ENCODE data around the gene RGS16. TPM values are rescaled to one million over a fixed set of nuclear protein-coding genes. Genes with fewer than 3 reads are reported as not detected.

Gene RGS16
- total RNA-seq: 10 to 100 TPM in 1 of 4 donors, 1 to 10 TPM in 2, under 1 TPM in 1; 0.83 to 12.4 (median 2.6) TPM
- 1 to 10 TPM in 2 of 3 donors, under 1 TPM in 1; 0.46 to 4.4 (median 1.2) TPM for polyA plus RNA-seq

GRCh38 chr1:182604175-182605164 is at the start of gene RGS16:
RGS16 (minus strand) TSS chr1:182604389; CDS start chr1:182604259, 130 bp downstream.
- intact Hi-C loops (cut with DNase I): loop anchor here (5.0 kb wide), 1 partner anchor 233 kb away; the partner anchor contains the start of gene DHX9

GRCh38 chr1:182653986-182654385 is 49.8 kb upstream of the RGS16 start:
- no peak for TF ChIP-seq CTCF (IDR thresholded peaks at IDR 0.05)
- no peak for TF ChIP-seq EP300 (IDR thresholded peaks at IDR 0.05)
- no peak for TF ChIP-seq POLR2AphosphoS5 (IDR thresholded peaks at IDR 0.05)
- no peak for TF ChIP-seq POLR2A (IDR thresholded peaks at IDR 0.05)
- H3K36me3 ChIP-seq: no peaks in the 10 kb centered on the region
- no peak overlapping the region for H3K27ac ChIP-seq
- intact Hi-C loops (cut with DNase I): no loop called here
- no peak for DNase-seq
- H3K4me3 ChIP-seq: no peak overlapping the region
- no peaks in the 10 kb centered on the region for H3K27me3 ChIP-seq
- no peaks in the 10 kb centered on the region for H3K9me3 ChIP-seq
- no peaks in the 10 kb centered on the region for H3K4me1 ChIP-seq
- 88 to 94% methylated on average over 2 of the region's 2 CpGs for WGBS, 2 donors

More at GRCh38 chr1:182604175-182605164, at the start of gene RGS16:
- peak within 1 kb of the TSS; percentile 39 to 54 (median 50) for H3K4me3 ChIP-seq
- peak within 1 kb of the TSS; percentile 50 to 68 (median 62) for H3K27ac ChIP-seq
- no peaks in the 10 kb centered on the region for H3K36me3 ChIP-seq
- H3K9me3 ChIP-seq: no peaks in the 10 kb centered on the region
- H3K4me1 ChIP-seq: peaks cover 0 to 27% (median 23%) of the 10 kb centered on the region in 4 donors
- 2 to 5% methylated on average over 44 of the region's 44 CpGs for WGBS, 2 donors
- no peaks in the 10 kb centered on the region for H3K27me3 ChIP-seq
- TF ChIP-seq POLR2AphosphoS5 (IDR thresholded peaks at IDR 0.05) (peak; percentile 74 to 88 (median 87)), CTCF (IDR thresholded peaks at IDR 0.05) (no peak), EP300 (IDR thresholded peaks at IDR 0.05) (no peak), POLR2A (IDR thresholded peaks at IDR 0.05) (peak; percentile 50 to 54)
- peak; percentile 96 for DNase-seq

- Histone ChIP-seq H3K36me3 (no peaks in the 10 kb centered on the region), H3K4me1 (no peaks in the 10 kb centered on the region), H3K27ac (no peak overlapping the region), H3K9me3 (no peaks in the 10 kb centered on the region), H3K27me3 (no peaks in the 10 kb centered on the region), H3K4me3 (no peak overlapping the region)
- no peak for TF ChIP-seq CTCF (IDR thresholded peaks at IDR 0.05)
- TF ChIP-seq POLR2A (IDR thresholded peaks at IDR 0.05): no peak
- TF ChIP-seq POLR2AphosphoS5 (IDR thresholded peaks at IDR 0.05): no peak
- TF ChIP-seq EP300 (IDR thresholded peaks at IDR 0.05): no peak
- WGBS, 2 donors: 57 to 79% methylated on average over 3 of the region's 3 CpGs
- intact Hi-C loops (cut with DNase I): no loop called here
- no peak for DNase-seq
Measured at GRCh38 chr1:182652933-182653332, 48.7 kb upstream of the RGS16 start.

GRCh38 chr1:182651339-182651724 is 47.1 kb upstream of the RGS16 start:
- H3K27ac ChIP-seq: no peak overlapping the region
- WGBS, 2 donors: 62 to 75% methylated on average over 3 of the region's 3 CpGs
- no peaks in the 10 kb centered on the region for H3K36me3 ChIP-seq
- no peaks in the 10 kb centered on the region for H3K9me3 ChIP-seq
- H3K4me1 ChIP-seq: no peaks in the 10 kb centered on the region
- DNase-seq: no peak
- no peak overlapping the region for H3K4me3 ChIP-seq
- intact Hi-C loops (cut with DNase I): no loop called here
- TF ChIP-seq EP300 (IDR thresholded peaks at IDR 0.05) (no peak), CTCF (IDR thresholded peaks at IDR 0.05) (no peak), POLR2AphosphoS5 (IDR thresholded peaks at IDR 0.05) (no peak), POLR2A (IDR thresholded peaks at IDR 0.05) (no peak)
- no peaks in the 10 kb centered on the region for H3K27me3 ChIP-seq
